HG03095 (cell line): Measurements from ENCODE around the gene SLCO3A1.

Experiments
- ATAC-seq: cut with Tn5 transposase; IDR thresholded peaks from one replicate; pipeline ENCODE4 v1.9.1; 2021; ENCODE audit warnings: moderate library complexity; ENCODE audit not compliant: unreplicated experiment

The SLCO3A1 gene

DNA sequence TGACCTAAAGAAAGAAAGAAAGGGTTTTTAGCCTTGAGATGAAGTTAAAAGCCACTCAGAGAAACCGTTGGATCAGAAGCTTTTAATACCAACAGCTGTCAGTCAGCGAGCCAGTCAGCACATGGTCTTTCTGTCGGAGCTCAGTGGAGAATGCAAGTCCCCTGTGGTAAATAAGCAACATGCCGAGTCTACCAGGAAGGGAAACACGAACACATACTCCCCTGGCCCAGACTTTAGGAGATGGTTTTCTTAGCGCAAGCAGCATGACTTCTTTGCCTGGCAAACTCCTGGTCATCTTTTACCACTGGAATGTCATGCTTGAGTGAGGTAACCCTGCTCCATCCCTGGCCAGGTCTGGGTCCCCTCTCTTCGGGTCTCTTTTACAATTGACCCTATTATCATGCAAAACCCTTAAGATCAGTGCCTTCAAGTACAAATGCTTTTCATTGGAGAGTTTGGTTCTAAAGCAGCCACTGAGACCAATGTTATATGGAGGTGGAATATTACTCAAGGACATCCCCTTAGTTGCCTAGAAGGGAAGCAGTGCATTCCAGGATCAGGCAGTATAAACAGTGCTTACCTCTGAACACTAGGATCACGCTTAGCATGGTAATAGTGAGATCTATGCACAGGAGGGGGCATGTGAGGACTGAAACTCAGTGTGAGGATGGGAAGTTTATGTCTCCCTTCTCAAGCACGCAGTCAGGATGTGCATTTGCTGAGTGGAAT, 28.2 kb downstream of the SLCO3A1 start:
- no peak for ATAC-seq

DNA sequence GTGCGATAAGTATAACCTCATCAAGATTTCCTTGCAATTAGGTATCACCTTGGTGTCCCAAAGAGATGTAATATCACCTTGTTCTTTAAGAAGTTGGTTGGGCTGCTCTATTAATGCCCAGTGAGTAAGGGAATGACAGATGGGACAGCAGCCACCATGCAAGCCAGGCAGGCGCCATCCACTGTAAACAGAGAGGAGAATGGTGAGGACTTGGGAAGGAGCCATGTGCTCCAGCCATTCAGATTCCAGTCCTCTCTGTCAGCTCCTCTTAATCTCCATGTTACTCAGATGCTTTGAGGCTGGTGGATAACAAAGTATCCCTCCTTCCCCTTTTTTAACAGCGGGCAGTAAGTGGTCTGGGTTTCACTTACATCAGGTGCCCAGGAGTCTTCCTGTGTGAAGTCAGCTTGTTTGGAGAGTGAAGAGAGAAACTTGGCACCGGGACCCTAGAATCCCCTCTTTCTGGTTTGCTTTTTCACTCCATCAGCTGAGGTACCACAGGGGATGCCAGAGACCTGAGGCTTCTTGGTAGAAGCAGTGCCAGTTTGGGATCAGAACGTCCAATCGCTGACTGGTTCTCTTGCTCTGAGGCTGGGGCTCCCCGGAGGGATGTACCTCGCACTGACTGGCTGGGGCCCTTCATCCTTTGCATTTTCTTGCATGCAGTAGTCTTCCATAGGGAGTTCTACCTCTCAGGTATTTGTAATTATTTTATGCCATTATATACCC, 29.5 kb downstream of the SLCO3A1 start:
- no peak for ATAC-seq

DNA sequence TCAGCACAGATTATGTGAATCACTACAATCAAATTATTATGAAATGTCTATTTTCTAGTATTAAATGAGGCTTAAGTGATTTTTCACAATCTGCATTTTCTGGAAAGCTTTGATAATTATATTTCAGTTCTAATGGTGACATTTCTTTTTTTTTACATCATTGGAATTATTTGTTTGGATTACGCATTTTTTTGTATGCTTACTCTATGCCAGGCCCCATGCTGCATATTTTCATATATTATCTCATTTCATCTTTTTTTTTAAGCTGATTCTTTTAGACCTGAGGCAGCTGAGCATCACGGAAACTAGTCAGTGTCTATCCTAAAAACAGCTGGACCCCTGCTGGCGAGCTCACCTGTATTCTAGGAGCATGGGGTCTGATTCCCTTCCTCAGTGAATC, 31.1 kb downstream of the SLCO3A1 start:
- no peak for ATAC-seq

DNA sequence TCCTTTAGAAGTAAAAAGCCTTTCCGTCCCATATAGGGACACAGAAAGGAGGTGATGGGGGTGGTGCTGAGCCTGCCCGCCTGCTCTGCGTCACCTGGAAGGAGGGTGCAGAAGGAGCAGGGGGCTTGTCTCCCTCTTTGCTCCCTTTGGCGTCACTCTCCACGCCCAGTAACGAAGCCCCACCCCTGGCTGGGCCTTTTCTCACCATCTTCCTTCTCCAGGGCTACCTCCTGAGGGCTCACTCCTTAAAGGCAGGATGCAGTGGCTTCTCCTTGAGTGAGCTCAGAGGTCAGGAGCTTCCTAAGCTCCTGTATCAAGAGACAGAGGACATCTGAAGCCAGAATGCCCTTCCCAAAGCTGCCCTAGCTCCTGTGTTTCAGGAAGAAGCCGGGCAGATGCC, 31.5 kb downstream of the SLCO3A1 start:
- no peak for ATAC-seq

DNA sequence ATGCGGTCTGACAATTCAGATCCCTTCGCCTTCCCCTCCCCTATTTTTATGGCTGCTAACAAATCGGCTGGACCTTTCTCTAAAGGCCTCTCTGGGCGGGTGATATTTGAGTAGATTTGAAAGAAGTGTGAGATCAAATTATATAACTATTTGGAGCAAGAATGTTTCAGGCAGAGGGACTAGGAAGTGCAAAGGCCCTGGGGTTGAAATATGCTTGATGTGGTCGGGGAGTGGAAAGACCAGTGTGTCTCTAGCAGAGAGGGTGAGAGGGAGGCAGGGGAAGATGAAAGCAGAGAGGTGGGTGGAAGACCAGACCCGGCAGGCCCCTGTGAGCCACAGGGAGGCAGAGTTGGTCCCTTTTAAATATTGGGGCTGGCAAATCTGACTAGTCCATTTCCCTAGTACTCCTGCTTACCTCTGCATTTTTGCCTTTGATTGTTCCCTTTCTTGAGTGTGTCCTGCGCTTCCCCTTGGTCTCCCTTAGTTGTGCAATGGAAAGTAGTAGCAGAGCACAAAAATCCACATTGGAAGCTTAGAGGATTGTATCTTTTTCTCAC, 32.3 kb downstream of the SLCO3A1 start:
- ATAC-seq, result no peak

DNA sequence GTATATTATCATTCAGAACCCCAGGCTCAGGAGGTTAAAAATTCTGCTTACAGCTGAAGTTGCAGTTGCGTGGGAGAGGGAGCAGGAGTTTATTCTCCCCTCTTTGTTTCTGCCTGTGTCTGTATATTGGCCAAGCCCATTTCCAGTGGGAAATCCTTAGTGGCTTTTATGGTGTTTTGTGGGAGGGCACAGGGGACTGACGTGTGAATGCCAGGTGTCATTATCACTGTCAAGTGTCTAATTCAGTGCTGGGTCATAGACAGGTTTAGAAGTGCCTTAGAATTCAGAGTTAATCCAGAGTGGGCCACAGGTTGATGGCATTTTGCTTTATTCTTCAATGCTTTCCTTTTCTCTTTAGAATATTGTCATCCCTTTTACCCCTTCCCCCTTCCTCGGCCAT, 33.4 kb downstream of the SLCO3A1 start:
- no peak for ATAC-seq

DNA sequence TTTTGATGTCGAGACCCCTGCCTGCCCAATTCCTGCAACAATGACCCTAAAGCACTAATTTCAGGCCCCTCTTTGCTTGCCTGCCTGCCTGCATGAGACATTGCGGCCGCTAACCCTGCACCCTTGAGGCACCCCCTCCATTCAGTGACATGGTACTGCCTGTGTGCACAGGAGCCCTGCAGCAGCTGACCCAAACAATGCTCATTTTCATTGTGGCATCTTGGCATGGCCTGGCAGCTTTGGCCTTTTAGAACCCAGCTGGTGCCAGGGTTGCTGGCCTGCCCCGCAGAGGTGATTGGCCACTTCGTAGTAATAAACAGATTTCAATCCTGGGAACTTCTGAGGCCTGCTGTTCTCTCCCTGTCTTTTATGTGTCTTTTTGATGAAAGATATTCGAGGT, 33.8 kb downstream of the SLCO3A1 start:
- ATAC-seq, result no peak

DNA sequence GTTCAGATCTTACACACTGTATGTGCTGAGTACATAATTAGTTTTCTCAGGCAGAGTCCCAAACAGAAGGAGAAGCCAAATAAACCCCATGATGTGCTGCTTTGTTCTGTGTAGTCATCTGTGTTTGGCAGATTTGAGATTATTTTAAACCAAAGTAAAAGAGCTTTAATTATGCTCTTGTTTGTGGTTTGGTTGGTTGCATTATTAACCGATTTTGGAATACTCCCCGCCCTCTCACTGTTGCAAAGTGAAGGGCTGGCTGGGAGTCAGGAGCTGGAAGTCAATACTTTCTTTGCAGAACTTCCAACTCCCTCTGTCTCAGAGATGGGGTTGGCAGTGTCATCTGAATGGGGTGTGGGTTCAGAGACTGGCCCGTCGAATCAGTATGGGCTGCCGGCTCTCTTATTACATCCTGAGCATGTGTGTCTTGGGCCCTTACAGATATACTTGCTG, 34.4 kb downstream of the SLCO3A1 start:
- ATAC-seq, result no peak

DNA sequence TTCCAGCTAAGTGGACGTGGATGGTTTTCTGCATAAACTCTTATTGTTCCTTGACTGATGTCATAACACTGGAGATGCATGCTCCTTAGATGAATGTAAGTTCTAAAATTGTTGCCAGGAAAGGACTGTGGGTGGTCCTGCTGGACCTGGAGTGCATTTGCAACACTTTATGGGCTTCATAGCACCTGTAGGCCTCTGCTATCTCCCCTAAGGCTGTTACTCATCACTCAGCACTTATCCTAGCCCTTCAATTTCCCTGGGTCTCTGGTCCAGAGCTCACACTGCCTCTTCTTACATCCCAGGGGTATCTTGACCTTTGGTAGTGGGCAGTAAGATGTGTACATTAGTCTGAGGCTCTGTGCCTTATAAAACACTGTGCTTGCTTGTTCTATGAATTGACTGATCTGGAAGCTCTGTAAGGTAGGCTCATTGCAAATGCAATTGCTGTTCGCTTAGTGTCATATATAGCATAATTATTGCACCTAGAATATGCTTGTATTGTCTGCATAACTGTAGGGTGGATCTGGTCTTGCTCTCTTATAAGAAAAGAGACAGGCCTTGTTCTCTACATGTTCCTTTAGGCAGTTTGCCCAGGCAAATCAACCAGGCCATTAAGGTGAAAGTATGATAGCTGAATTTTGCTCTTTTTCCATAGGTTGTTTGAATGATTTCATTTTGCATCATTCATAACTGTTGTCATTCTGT, 35.8 kb downstream of the SLCO3A1 start:
- ATAC-seq, result no peak

DNA sequence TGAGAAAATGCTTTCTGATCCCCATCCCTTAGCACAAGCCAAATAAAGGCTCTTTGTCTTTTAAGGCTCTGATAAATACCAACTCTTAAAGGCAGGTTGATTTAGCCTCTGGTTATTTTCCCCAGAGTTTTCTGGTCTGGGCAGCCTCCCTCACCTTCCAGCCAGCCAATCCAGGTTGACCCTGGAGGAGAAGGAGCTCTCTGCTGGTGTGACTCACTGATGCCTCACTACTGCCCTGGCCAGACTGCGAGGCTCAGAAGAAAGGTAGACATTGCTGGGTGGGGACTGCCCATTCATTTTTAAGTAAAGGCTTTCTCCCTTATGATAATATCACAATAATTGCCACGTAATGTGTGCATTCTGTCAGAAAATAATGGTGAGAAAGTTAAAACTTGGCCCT, 37.1 kb downstream of the SLCO3A1 start:
- no peak for ATAC-seq

DNA sequence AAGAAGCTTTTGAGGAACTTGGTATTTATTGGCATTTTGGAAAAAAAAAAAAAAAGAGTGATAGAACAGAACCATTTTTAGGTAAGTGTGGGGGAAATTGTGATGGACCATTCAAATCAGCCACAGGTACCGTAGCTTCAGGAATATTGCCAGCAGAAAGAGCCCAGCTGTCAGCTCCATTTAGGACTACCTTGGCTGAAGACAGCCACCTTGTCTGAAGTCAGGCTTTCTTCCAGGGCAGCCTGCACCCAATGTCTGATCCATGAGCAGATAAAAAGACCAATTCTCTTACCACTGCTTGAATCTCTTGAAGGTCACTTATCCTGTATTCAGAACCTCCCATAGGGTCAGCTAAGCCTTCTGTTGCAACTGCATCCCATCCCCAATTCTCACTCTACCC, 37.6 kb downstream of the SLCO3A1 start:
- no peak for ATAC-seq

DNA sequence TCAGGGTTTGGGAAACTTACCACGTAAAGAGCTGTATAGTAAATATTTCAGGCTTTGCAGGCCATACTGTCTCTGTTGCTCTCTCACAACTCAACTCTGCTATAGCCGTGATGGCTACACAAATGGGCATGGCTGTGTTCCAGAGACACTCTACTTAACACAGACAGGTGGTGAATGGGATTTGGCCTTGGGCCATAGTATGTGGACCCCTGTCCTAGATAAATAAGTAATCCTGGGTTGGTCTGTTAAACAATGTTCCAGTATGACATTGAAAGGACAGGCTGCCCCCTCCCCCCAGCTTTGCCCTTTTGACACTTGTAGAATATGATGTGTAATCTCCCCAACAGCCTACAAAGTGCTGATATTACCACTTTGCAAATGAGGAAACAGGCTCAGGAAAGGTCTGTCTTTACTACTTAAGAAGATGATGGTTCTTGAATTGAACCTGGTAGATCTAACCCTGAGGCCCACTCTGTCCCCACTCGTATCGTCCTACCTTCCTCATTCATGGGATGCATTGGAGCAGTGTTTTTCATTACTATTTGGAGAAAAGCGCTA, 38.4 kb downstream of the SLCO3A1 start:
- no peak for ATAC-seq

DNA sequence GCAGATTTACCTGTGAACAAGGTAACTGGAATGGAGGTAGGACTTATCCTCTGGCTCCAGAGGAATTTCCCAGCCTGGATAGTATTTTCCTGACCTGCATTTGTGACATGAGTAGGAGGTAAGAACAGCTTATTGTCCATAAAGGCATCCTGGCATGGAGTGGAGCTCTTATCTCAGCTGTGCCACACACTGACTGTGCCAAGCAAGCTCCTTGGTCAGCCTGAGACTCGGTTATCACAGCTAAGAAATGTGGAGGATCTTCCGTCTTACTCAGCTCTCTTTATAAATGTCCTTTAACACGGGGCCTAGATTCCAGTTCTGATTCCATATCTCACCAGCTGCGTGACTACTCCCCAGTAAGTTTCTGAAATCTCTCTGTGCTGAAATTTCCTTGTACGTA, 38.9 kb downstream of the SLCO3A1 start:
- no peak for ATAC-seq

DNA sequence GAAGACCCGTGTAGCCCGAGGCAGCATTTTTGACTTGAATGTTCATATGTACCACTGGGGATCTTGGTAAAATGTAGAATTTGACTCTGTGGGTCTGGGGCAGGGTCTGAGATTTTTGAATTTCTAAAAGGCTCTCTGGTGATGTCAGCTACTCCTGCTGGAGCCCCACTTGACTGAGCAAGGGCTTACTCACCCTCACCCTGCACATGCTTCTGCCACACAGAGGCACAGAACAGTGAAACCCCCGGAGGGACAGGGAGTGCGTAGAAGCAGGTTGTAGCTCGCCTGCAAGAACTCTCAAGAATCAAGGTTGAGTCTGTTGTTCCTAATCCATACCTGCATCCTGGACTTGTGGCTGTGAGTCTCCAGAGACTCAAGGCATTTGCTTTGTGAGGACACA, 41.1 kb downstream of the SLCO3A1 start:
- no peak for ATAC-seq

DNA sequence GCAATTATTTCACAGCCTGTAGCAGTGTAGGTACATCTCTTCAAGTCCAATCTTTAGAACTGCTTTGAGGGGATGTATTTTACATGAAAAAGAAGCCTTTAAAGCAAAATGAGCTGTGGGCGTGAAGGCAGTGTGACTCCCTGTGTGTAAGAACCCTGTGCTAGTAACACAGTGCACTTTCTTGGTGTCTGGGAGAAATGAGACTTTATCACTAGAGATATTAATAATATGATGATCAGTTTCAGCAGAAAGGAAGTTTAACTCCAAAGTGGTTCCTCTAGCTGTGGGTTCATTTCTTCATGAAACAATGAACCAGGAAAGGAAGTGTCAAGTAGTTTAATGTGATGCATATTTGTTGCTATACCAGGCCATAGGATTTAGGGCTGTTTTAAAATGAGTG, 41.5 kb downstream of the SLCO3A1 start:
- ATAC-seq, result no peak

DNA sequence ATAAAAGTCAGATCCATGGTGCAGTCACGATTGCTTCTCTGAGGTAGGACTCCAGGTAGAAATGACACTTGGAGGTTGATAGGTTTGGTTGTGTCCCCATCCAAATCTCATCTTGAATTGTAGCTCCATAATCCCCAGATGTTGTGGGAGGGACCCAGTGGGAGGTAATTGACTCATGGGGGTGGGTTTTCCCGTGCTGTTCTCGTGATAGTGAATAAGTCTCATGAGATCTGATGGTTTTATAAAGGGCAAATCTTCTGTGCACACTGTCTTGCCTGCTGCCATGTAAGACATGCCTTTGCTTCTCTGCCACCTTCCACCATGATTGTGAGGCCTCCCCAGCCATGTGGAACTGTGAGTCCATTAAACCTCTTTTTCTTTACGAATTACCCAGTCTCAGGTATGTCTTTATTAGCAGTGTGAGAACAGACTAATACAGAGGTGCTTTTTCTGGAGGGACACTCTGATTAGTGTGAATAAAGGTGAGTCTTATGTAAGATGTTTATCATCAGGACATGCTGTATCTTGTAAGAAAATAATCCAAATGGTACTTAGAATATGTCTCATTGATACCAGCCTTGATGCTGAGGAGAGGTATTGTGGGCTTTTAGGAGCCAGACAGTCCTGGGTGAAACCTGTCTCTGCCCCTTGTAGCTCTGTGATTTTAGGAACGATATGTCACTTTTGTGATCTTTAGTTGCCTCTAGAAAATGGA, 43.0 kb downstream of the SLCO3A1 start:
- ATAC-seq, result no peak

DNA sequence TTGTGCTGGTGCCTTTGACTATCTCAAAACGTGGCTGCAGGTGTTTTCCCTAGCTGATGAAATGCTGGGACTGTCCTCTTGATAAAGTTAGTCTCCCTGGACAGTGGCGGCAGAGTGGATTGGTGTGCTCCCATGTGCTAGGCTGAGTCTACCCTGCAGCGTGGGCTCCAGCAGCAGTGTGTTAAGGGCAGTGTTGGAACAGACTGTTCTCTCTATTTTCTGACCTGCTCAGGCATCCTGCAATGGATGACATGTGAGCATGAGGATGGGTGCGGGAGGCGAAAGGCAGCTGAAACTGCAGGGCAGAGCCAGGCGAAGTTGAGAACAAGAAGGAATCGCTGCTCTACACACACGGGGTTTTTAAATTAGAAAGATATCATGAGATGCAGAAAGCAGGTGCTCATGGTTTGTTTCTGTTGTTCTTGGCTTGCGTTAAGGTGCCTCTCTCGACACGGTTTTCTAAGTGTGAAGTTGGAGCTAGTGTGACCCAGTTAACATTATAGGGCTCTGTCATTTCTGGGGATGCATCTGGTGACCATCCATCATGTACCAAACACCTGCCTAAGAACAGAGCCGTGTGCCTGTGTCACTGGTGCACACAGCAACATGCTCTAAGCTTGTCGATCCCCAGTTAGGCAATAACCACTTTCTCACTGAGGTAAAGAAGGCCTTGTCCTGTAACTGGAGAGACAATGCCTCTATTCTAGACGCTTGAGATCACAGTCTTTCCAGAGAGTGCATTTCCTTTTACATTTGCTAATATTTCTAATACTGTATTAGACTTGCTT, 44.3 kb downstream of the SLCO3A1 start:
- ATAC-seq, result no peak

DNA sequence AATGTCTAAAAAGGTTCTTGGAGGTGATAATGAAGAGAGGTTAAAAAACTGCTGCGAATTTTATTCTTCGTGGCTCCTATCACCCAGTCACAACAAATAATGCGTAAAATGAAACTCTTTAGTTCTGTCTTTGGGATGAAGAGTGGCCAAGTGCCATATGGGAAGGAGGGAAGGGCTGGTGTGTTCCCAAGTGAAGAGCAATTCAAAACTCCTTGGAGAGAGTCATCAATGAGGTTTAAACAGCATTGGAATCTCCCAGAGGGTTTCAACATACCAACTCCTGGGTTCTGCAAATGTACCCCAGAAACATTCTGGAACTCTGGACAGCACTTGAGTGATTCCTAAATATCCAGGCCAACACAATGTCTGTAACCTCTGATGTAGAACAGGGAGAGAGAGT, 45.3 kb downstream of the SLCO3A1 start:
- ATAC-seq, result no peak

DNA sequence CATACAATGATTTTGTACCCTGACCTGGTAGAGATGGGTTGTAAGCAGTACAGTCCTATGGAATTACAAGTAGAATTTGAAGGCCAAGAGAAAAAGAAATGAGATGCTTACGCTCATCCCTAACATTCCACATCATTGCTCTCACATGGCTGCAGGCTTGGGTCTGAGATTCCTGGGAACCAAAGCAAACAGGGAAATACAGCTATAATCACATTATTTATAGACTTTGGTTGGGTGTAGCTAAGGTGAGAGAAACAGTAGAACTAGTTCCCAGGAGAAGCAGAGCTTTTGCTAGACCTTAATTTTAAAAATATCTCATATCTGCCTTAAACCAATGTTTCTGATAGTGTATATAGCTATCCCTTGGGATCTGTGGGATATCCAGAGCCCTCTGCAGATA, 51.4 kb downstream of the SLCO3A1 start:
- no peak for ATAC-seq

DNA sequence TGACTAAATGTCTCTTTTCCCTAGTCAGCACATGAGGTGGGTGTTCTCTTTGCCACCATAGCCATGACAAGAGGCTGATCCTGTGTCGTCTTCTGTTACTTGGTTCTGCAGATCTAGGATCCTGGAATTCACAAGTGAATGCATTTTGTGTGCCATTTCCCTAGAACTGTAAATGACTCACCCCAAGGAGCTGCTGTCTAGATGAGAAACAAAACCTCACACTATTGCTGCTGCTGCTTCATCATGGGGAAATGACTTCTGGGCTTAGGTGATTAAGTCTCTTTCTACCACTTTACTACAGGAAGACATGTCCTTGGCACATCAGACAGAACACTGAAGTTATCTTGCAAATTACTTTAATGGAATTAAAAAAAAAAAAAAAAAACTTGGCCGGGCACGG, 54.9 kb downstream of the SLCO3A1 start:
- no peak for ATAC-seq
